ENCODE data around the gene KRTAP9-6.

GRCh38 chr17:41278176-41278955, 13.2 kb downstream of the KRTAP9-6 start:
- TF ChIP-seq CTCF (IDR thresholded peaks at IDR 0.05; ENCODE audit: insufficient read depth, low read depth, low read length) (no peak), EZH2 (IDR thresholded peaks at IDR 0.05; ENCODE audit: insufficient read depth, low read length) (no peak)

Measured in astrocyte (in vitro differentiated cells and primary cell).